DMS 273 (cell line): ENCODE data around the gene MMP14.
A peak's percentile ranks its signal among the peaks of the same experiment; 100 is the strongest.

Experiments used
- DNase-seq: peaks from one replicate; lab custom pipeline; 2025; ENCODE audit not compliant: unreplicated experiment; lab: John Stamatoyannopoulos, UW

The MMP14 gene

DNA sequence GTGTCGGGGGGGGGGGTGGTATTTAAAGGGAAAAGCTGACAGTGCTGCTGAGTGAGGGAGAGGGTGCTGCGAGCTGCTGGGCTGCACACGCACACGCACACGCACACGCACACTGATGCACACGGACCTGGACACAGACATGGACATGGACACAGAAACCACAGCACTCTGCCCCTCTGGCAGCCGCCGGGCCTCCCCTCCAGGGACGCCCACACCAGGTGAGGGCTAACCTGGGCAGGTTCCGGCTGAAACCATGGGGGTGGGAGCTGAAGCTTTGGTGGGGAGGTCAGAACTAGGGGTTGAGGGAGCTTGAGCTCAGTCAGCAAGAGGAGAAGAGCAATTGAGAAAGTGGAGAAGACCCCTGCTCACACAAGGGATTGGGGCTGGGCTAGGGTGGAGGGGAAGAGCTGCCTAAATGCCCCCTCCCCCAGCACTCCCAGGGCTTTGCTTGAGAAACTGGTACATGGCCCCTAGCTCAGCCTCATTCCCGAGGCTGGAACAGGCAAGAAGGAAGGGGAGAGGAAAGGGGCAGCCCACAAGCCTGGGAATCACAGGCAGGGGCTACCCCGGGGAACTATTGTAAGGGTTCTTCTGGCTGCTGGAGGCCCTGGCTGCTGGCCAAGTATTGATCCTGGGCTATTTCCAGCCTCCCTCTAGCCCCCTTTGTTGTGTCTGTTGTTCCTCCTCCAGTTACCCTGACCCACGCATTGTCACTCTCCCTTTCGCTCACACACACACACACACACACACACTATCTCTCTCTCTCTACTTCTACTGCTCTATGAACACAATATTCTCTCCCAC, 47.0 kb downstream of the MMP14 start, which contains the start of gene REM2:
REM2 (plus strand) TSS at position 50 of the 804 bp plus-strand sequence; CDS start at position 116, 66 bp downstream.
- no peak for DNase-seq

DNA sequence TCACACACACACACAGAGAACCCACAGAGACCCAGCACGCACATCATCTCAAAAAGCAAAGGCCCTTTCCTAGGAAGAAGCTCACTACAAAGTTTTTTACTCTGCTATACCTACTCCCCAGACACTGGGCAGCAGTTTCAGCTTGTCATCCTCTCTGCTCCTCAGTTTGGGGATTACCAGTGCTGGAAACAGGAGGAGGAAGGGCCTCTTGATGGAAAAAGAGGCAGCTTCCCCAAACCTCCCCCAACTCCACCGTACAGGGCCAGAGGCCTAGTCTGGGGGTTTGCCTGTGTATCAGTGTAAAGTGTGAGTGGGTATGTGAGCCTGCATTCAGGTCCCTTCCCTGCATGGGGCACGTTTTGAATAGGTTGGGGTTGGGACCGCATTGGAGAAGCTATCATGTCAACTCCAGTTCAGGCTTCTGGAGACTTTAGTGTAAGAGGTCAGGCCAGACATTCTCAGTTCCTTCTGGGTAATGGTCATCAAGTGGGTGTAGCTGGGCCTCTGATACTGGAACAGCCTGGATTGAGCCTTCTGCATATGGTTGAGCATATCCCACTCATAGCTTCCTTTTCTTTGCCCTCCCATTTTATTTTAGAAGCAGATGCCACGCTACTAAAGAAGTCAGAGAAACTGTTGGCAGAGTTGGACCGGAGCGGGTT, 47.8 kb downstream of the MMP14 start:
- no peak for DNase-seq

DNA sequence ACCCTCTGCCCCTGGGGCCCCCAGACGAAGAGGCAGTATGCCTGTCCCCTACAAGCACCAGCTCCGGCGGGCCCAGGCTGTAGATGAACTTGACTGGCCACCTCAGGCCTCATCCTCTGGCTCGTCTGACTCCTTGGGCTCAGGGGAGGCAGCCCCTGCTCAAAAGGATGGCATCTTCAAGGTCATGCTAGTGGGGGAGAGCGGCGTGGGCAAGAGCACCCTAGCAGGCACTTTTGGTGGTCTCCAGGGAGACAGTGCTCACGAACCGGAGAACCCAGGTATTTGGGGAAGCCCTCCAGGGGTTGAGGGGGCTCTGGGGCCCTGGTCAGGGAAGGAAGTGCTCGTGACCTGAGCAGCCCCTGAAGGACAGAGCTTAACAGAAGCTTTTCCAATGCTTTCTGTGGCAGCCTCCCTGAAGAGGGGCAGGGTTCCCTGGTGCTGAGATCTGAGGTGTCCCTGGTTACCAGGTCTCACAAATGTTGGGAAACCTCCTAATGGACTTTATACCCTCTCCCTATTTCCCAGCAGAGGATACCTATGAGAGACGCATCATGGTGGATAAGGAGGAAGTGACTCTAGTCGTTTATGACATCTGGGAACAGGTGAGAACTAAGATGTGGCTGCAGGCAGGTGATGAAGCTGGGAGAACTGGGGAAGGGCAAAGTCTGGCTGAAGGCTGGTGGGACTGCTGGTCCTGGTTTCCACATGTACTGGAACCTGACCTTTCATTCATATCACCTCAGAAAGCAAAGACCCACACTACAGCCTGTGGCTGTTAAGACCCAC, 48.5 kb downstream of the MMP14 start:
- DNase-seq: no peak

DNA sequence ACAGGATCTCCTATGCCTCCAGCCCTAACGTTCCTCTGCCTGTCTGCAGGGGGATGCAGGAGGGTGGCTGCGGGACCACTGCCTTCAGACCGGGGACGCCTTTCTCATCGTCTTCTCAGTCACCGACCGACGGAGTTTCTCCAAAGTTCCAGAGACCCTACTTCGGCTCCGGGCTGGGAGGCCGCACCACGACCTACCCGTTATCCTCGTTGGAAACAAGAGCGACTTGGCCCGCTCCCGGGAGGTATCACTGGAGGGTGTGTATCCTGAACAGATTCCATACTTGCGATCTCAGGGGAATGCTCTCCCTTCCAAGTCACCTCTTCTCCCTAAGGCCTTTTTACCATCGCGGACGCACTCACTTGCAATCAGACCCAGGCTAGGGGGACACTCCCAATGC, 49.6 kb downstream of the MMP14 start:
- no peak for DNase-seq

DNA sequence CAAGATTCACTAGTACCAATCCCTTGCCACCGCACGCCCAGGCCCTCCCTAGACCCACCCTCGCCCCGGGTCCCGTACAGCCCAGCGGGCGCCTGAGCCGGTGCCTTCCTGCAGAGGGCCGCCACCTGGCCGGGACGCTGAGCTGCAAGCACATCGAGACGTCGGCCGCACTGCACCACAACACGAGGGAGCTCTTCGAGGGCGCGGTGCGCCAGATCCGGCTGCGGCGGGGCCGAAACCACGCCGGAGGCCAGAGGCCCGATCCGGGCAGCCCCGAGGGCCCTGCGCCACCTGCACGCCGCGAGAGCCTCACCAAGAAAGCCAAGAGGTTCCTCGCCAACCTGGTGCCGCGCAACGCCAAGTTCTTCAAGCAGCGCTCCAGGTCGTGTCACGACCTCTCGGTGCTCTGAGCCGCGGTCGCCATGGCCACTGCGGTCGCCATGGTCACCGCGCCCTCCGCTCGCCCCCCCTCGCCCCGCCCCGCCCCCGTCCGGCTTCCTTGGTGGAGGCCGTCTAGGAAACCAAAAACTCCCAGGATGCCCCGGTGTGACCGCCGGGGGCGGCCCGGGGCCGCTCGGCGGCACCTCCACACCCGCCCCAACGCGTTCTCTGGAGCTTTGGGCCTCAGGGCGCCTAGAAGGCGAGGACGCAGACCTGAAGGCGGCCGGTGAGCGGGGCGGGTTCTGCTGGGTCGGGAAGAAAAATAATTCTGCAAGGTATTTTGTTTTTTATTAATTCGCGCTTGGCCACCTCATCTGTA, 50.3 kb downstream of the MMP14 start:
- peak; percentile 72 for DNase-seq

DNA sequence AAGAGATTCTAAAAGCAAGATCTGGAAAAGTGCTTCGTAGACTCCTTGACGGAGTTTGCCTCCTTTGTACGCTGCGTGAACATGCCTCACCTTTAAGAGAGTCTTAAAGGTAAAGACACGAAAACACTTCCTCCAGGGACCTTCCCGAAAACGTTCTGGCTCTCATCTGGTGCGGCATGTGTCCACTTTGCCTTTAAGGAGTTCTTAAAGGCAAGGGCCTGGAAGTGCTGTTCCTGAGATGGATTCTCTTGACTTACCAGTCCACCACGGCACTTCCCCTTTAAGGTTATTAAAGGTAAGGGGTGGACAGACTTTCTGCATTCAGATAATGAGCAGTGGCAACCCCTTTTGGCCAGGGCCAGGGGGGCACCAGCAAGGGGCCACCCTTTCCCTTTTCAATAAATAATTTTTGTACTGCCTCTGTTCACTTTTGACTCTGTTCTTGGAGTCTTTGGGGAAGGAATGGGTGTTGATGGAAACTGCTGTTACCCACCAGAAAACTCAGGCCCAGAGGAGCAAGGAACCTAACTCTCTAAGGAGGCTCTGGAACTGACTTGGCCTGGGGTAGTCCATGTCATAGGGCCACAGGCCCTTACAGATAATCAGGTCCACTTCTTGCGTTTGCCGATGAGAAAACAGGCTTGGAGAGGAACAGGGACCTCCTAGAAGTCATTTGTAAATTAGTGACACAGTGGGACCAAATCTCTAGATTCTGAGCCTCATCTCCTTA, 51.0 kb downstream of the MMP14 start:
- peak; percentile 91 for DNase-seq

DNA sequence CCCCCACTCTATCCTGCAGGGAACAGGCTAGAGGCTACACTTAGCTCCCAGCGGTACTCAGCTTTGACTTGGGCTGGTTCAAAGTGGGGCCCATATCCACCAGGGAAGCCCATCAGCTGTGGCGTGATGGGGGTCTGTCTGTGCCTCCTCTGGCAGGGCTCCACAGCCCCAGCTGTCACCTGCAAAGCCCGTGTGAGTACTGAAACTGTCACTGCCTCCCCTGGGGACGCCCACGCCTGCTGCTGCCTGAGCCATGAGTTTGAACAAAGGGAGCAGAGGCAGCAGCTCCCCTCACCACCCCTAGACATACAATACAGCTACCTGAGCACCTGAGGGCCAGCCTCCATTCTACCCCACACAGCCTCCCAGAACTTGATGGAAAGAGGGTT, 51.6 kb downstream of the MMP14 start:
- DNase-seq: no peak

DNA sequence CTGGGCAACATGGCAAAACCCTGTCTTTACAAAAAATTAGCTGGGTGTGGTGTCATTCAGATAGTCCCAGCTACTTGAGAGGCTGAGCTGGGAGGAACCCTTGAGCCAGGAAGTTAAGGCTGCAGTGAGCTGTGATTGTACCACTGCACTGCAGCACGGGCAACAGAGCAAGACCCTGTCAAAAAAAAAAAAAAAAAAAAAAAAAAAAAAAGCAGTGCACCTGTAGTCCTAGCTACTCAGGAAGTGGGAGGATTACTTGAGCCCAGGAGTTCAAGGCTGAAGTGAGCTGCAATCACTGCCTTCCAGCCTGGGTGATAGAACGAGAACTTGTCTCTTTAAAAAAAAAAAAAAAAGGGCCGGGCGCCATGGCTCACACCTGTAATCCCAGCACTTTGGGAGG, 52.3 kb downstream of the MMP14 start:
- DNase-seq: no peak

DNA sequence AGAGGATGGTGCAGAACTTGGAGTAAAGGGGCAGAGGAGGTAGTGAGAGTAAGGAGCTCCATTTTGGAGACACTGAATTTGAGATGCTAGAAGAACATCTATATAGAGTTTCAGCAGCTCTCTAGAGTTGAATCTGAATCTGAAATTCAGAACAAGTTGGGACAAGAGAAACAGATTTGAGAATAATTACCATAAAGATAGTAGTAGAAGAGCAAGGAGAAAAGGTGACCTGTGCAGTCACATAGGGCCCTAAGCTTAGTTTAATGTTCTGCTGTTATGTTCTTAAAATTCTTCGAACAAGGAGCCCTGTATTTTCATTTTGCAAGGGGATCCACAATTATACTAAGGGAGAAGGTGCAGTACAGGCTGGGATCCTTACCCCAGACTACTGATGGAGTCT, 54.0 kb downstream of the MMP14 start:
- peak; percentile 67 for DNase-seq

DNA sequence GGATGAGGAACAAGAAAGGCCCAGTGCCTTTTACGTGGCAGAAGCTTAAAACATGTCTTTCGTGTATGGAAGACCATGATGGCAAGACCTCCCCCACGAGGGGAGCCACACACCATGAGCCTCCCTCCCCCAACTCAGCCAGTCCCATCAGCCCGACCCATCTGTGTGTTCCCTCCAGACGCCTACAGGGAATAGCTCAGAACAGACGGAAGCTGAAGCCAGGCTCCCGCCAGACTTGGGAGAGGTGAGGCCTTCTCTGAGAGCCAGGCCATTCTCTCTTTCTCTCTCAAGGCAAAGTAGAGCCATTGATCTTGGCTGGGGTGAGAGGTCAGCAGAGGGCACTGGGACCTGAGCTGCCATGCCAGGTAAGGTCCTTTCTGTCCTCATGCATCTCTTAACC, 56.1 kb downstream of the MMP14 start:
- DNase-seq: peak; percentile 73

DNA sequence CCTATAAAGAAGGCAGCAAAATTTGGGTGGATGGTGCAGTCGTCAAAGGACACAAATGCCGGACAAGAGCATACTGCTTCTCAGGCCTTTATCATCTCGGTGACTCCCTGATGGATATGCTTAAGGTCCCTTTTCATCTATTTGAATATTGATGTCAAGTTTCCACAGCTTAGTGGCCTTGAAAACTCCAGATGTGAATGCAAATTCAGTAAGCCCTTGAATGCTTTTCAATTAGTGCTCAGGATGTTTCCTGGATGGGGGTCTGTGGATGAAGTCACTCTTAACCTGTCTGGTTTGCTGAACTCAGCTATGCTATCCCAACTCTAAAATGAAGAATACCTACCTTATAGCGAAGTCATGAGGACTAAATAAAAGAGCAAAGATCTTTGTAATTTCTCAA, 57.3 kb downstream of the MMP14 start:
- DNase-seq: no peak

DNA sequence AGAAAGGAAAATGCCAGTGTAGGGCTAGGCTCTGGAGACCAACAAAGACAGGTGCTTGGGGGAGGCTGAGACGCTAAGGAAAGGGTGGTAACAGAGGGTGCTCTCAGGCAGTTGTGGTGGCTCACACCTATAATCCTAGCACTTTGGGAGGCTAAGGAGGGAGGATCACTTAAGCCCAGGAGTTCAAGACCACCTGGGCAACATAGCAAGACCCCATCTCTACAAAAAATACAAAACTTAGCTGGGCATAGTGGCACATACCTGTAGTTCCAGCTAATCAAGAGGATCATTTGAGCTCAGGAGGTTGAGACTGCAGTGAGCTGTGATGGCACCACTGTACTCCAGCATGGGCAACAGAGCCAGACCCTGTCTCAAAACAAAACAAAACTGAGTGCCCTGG, 59.0 kb downstream of the MMP14 start:
- DNase-seq: no peak

DNA sequence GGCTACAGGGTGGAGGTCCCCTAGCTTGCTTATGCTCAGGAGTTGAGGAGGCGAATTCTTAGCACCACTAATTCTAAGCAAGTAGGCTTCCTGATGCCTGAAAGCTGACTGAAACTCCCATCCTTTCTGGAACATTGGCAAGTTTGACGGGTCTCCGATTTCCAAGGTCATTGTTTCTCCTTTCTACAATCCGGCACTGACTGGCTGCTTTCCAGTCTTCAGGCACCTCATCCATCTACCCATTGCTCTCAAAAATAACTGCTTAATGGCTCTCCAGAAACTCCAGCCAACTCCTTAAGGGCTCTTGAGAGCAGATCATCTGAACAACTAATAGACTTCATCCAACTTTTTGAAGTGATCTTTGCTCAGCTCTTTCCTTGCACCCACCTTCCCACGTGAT, 60.0 kb downstream of the MMP14 start:
- DNase-seq: no peak

DNA sequence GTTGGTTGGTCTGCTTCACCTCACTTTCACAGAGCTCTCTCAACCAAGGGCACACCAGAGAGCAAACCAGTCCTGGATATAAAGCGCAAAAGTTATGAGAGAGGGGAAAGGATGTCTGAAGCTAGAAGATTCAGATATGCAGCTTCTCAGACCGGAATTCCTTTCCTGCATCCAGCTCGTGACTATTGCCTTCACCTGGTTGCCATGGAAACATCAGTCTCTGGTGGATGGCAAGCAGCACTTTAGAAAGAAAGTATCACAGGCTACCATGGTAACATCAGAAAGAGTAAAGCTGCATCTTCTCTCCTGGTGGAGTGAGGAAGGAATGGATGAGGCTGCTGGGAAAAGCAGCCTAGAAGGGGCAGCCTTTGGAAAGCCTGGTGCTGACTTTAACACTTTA, 60.4 kb downstream of the MMP14 start:
- no peak for DNase-seq

DNA sequence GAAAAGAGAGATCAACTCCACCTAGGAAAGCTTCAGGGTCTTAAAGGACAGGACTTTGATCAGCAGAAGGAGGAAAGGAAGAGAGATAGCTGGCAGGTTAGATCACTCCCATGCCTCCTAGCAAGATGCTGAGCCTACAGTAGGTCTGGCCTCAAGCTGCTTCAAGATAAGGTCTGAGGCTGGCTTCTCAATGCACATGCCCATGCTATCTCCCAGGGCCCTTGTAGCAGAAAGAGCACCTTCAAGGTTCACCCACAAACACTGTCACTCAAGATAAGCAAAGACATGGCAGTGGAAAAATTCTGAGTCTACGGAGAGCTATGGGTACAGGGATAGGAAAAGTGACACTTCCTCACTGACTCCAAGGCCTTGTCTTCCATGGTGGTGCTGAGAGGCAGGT, 61.0 kb downstream of the MMP14 start:
- DNase-seq: no peak
